GM04504 (cell line): ENCODE data around the gene PSMB4.

Experiments
- DNase-seq: peaks from one replicate; pipeline ENCODE4 v3.0.0-alpha.2; 2012; ENCODE audit warnings: low read depth

The PSMB4 gene

GRCh38 chr1:151443846-151444782 lies 44.7 kb downstream of the PSMB4 start:
- DNase-seq, result peak; percentile 53

- no peak for DNase-seq
These were observed 45.4 kb downstream of the PSMB4 start for GRCh38 chr1:151444783-151445177.

GRCh38 chr1:151447696-151448095 lies 48.3 kb downstream of the PSMB4 start:
- no peak for DNase-seq
